Activated CD8-positive, alpha-beta memory T cell treated with anti-CD3 and anti-CD28 coated beads for 24 hours (primary cell): ENCODE measurements around the gene ITGB2.

Experiments
- DNase-seq: peaks from one replicate; pipeline ENCODE4 v3.0.0-alpha.2; 2020

Gene ITGB2

DNA sequence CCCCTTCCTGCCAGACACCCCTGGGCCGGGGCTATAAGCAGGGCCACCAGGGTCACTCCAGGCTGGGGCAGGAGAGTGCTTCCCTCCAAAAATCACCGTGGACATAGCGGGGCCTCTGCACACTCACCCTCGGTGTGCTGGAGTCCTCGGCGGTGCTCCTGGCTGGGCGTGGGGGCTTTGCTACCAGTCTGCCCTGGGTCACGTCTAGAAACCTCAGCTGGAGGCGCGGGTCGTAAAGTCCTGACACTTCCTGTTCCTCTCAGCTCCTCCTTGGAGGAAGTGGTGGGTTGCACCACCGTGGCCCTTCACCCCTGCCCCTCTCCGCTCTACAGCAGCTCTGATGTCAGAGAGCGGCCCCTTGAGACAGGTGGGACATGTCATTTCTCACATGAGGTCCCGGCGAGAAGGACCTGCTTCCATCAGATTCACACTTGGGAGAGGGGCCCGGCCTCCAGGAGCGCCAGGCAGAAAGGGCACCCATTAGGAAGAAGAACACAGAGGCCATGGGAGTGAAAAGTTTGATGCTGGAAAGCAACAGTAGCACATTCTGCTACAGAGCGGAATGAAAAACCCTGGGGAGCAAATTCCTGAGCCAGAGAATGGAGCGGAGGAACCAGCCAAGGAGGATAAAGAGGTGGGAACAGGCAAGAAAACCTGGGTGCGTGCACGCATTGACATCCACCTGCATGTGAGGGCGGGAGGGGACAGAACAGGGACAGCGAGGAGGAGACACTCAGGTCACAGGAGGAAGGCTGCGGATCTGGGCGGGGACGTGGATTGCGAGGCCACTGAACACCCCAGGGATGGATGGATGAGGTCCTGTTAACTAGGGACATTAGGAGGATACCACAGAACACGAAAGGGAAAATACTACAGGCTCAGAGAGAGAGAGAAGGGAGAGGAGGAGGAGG is at the start of gene ITGB2:
Gene ITGB2 (minus strand): TSS at position 206 of the 911 bp plus-strand sequence. CDS start 10,117 bp downstream, outside the sequence.
- DNase-seq: peak; percentile 86

DNA sequence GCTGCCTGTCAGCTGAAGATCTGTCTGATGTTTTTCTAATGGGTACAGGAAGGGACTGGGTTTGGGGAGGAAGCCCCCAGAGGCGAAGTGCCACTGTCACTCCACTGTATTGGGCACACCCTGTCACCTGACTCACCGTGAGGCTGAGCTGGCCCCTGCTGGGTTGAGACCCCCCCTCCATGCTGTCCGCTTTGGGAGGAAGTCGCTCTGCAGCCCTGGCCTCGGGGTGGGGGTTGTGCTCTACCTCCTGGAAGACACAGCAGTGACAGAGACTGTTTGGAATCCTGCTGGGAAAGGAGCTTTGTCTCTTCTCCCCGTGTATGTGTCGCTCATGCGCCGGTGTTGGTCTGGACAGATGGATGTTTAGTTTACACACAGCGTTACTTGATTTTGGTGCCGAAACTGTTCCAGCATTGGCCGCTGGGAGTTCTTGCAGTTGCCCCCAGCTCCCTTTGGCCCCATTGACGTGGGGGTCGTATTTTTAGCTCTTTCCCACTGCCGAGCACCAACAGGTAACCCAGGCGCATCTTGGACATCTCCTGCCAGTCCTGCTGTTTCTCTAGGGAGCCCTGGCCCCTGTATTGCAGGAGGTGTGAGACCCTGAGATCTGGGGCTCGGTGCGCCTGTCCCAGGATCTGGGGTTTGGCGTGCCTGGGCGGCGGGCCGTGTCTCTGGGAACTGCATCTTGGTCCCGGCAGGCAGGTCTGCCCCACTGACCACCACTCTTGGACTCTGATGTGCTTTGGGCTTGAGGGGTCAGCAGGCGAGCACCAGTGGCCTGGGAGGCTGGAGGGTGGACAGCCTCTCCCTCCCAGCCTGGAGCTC is 49.4 kb upstream of the ITGB2 start:
- DNase-seq: no peak

DNA sequence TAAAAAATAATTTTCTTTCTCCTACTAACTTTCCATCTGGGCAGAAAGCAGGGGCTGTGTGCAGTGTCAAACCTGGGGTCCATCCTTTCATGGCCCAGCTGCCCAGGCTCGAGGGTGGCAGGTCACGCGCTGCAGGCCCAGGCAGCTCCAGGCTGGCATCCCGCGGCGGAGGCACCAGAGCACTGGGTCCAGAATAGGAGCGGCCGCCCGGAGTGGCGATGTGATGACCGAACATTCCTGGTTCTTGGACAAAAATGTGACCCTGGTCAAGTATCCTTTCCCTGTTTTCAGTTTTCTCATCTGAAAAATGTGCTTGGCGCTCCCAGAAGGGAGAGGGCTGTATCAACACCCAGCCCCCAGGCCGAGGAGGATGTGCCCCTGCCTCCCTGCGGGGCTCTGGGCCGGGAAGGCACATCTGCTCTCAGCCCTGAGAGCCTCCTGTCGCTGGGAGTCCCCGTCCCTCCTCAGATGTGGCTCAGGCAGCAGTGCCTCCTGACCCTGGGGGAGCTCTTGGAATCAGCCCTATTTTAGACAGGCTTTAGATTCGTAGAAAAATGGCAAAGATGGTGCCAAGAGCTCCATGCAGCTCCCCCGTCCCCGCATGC is 48.5 kb upstream of the ITGB2 start:
- DNase-seq: no peak

DNA sequence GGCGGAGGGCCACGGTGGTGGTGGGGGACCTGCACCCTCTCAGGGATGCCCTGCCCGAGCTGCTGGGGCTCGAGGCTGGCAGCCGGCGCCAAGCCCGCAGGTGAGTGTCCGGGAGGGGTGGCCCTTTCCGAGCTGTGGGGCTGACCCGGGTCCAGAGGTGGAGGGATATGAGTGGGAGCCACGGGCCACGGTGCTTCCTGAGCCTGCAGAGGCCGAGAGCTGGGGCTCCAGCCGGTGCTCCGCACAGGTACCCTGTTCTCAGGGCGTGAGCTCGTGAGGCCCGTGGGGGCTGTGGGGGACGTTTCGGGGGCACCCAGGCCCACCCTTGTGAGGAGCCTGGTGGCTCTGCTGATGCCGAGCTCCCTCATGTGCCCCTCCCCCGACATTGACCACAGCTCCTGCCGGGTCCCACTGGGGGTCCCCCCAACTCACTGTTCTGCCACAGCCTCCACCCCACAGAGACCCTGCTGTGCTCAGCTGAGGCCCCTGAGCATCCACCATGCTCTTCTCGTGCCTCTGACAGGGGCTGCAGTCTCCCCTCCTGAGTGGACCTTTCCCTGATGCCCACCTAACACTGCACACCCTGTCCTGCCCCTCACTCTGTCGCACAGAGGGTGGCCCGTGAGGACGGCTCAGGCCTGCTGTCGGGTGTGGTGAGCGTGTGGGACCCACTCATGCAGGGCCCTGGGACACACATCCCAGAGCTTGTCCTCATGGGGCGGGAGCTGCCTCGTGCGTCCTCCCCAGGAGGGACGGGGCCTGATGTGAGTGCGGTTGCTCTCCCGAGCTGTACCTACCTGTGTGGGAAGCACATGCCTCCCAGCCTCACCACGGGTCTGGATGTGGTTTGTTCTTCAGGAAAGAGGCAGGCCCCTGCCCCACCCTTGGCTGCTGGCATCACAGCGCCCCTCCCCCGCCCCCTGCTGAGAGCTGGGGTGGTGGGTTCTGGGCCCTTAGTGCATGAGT is 46.7 kb upstream of the ITGB2 start:
- DNase-seq: no peak

DNA sequence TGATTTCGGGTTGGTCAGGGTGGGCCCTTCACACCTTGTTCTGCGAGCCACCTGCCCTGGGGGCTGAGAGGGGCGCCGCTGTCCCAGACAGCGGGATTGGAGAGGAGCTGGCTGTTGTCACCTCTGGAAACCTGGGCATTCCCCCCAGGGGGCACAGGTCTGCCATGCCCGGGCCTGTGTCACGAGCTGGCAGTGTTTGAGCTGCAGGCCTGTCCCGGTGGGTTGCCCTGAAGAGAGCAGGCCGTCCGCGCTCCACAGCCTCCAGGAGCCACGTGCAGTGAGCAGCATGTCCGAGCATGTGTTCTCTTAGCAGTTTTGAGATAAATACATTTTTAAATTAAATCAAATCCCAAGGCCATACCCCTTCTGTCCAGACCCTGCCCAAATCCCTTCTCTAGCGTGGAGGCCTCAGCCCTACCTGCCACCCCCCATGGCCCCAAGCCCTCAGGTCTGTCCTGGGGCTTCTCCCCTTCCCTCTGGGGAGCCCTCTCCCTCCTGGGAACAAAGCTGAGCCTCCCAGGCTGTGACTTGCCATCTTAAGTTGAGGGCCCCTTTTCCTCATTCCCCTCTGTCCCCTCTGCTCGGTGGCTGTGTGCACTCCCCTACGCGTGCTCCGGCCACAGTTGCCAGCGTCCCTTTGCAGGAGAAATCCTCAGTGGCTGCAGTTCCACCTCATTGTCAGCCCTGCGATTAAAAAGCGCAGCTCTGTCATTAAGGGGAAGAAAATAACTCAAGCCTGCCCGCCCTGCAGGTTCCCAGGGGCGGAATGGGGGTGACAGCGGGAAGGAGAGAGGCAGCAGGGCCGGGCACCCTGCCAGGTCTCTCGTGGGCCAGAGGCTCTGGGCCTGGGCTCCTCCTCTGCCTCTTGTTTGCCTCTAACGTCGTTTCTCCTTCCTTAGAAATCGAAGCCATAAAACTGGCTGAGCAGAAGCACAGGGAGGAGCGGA is 45.7 kb upstream of the ITGB2 start:
- no peak for DNase-seq

DNA sequence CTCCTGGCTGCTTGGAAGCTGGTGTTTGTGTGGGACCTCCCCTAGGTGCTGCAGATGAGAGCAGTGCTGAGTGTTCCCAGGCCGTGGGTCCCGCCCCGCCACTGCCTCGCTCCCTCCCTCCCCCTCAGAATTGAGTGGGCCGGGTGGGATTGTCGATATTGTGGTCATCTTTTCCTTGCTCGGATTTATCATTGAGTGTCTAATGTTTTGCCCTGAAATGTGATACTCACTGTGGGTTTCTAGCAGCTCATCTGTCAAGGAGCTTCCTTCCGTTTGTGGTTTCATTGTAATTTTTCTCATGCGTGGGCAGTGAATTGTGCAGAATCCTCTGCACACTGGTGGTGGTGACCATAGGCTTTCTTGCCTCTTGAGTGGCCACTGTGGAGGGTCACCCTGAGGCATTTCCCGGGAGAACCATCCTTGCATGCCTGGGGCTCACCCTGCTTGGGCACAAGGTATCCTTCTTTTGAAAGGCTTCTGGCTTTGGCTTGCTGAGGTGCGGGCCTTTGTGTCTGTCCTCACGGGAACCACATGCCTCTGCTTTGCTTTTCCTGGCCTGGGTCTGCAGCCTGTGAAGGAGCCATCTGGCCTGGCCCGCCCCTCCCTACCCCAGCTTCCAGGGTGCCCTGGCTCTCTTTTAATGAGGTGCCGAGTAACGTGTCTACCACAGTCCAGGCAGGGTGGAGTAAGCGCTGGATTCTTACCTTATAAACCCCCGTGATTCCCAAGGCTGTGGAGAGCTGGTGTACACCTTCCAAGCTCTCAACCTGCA is 44.7 kb upstream of the ITGB2 start:
- DNase-seq: no peak

DNA sequence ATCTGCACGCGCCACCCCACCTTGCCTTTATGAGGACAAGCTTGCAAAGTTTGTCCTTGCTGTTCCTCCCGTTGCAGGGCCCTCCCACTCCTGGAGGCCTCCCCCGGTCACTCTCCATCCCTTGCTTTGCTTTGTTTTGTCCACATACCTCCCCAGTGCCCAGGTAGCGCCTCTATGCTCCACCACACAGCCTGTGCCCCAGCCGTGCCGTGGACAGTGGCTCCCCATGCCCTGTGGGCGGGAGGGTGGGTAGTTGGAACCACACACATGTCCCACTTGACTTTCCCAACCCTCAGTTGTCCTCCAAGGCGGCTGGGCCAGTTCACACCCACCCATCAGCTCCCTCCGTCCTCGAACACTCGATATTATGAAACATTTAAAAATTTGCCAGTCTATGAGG is 43.7 kb upstream of the ITGB2 start:
- DNase-seq: no peak

DNA sequence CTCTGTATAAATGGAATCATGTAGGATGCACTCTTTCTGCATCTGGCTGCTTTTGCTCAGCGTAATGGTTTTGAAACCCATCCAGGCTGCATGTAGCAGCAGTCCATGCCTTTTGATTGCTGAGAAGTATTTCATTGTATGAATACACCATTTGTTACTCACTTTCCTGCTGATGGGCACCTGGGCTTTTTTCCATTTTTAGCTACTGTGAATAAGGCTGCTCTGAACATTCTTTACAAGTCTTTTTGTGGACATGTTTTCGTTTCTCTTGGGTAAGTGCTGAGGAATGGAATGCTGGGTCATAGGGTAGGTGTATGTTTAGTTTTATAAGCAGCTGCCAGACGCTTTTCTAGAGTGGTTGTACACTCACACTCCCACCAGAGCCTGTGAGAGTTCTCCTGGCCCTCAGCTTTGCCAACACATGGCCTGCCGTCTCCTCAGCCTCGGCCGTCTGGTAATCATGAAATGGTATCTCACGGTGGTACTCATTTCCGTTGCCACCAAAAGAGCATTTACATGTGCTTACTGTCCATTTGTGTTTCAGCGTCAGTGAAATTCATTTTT is 41.8 kb upstream of the ITGB2 start:
- DNase-seq: no peak

DNA sequence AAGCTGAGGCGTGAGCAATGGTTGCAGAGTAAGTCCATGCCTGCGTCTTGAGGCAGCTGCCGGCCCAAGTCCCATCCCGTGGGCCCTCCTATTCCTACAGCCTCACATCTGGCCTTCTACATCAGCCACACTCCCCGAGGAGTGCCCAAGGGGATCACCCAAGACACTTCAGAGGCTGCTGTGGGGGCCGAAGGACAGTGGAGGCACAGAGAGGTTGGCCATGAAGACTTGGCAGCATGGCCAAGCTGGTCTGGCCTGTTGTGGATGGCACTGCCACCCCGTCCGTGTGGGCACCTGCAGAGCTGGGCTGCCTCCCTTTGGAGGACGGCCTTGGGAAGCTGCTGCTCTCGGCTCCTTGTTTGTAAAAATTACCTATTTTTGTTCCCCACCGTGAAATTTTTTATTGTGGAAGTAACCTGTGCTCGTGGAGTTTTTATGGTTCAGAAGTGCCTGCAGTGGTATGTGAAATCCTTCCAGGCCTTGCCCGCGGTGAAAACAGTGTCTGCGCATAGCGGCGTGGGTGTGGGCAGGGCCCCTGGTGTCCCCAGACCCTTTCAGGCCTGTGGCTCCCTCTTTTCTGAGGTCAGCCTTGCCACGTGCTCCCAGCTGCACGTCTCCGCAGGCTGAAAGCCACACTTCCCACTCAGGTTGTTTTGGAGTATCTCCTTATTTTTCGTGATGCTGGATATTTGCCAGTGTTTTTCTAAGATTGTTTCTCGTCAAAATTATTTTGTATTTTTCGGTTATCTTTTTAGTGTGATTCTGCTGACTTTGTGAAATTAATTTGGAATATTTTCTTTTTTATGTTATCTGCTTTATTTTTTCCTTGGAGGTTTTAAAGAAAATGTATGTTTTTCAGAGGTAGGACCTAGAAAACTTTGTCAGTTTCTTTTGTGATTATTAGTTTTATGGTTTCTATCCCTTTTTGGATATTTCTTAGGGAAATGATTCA is 39.7 kb upstream of the ITGB2 start:
- DNase-seq: no peak

DNA sequence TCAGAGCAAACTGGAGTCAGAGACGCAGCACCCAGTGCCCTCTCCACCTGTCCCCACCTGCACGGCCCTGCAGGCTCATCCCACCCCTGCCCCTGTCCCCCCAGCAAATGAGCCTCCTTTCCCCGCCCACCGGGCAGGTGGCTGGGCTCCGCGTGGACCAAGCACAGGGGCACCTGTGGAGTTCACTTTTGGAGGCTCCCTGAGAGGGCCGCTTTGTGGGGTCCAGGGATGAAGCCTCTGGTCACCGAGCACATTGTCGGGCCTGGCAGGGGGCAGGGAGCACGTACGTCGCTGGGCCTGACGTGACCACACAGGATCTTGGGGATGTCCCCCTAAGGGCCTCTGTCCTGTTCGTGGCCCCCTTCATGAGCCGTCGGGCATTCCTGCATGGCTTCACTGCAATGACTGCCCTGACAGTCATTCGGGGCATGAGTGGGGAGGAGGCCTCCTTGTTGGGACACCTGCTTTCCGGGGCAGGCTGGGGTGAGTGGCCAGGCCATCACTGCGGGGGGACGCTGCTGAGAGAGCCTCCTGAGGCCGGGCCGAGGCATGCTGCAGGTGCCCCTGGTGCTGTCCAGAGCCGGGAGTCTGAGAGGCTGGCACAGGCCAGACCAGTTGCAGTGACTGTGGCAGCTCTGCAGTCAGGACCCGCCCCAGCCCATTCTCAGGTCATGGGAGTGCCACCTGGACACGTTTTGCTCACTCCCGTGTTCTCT is 38.8 kb upstream of the ITGB2 start:
- DNase-seq: no peak

DNA sequence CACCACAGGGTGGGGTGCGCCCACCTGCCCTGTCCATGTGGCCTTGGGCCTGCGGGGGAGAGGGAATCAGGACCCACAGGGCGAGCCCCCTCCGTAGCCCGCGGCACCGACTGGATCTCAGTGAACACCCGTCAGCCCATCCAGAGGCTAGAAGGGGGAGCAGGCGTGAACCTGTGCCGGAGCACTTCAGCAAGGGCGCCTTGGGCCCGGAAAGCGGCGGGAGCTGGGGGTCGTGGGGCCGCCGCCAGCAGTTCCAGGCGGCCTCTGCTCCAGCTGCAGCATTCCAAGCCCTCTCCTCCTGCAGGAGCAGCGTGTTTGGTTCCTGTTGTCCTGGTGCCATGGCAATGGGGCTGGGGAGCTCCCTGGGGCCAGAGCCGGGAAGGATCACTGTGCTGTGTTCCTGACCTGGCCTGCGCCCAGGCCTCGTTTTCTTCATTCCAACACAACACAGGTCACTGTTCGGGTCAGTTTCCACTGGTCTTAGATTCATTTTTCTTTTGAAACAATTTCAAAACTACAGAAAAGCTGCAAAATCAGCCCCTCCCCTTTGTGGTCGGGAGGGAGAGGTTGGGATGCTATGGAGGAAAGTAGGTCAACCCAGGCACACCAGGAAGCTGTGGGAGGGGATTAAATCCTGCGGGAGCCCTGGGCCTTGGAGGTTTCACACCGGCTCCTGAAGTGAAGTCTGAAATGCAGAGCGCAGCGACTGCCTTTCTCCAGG is 37.9 kb upstream of the ITGB2 start:
- no peak for DNase-seq

DNA sequence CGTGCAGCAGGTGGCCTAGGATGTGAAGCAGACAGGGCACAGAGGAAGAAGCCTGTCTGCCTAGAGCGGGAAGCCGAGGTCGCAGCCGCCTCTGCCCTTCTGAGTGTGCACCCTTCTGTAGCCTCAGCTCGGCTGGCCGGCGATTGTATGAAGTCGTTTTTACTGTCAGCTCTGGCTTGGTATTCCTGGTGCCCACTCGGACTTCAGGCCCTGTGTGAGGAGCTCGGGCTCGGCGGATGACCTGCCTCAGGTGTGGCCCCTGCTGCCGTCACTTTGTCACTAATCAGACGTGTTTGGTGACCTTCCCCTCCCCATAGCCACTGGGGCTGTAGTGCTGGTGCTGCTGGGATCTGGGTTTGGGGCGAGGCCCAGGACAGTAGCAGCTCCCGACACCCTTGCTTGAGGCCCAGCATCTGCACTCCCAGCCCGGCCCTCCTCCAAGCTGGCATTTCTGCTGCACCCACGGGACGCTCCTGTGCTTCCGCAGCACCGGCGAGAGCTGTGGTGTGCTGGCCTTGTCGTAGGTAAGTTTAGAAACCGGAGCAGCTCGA is 37.3 kb upstream of the ITGB2 start:
- DNase-seq: no peak

DNA sequence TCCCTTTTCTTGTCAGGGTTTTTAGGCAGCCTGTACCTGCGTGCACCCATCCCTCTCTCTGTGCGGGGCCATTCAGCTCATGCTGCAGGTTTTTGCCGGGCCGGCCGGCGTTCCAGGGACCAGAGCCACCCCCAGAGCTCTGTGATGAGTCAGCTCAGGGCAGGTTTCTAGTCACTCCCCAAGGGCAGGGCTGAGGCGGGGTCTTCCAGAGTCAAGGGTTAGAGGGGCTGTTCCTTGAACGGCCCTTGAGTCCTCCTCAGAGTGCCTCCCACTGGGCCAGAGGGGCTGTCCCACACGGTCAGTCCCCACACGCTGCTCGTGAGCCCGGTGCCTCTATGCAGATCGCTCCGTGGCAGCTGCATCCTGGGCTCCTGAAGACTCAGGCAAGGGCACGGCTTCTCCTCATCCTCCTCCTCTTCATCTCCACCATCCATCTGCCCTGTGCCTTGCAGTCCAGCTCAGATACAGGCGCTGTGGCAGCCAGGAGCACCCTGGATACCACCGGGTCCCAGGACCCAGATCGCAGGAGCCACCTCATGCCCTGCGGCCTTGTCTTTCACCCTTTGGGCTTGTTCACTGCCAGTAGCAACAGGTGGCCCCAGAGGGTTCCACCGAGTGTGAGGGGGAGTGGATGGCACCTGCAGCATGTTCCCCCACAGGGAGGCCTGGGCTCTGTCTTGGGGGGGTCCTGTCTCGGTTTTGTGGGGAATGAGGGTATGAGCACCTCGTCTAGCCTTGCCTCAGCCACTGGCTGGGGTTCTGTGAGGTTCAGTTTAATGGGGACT is 36.5 kb upstream of the ITGB2 start:
- no peak for DNase-seq

DNA sequence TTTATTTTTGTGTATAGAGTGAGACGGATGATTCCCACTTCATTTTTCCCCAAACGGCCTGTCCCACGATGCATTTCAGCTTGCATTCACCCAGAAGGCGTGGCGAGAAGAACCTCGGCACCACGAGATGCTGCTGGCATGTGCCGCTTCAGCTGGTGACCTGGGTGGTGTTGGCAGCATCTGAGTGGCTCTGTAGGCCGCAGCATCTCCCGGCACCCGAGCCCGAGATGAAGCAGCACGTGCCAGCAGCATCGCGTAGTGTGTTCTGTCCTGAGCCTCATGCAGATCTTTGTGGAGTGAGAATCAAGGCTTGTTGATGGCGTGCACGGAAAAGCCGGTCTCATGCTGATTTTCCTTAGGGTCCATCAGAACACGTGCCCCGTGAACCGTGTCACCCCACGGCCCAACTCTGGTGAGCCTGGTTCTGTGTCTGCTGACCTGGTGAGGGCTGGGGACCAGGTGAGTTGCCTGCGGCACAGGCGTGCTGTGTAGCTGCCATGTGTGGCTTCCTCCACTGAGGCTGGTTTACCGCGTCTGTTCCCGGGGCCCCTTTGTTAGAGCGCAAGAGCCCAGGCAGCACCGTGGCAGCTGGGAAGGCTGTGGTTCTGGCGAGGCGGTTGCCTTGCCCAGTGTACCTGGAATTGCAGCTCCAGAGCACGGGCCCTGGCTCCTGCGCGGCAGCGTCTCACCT is 35.8 kb upstream of the ITGB2 start:
- no peak for DNase-seq

DNA sequence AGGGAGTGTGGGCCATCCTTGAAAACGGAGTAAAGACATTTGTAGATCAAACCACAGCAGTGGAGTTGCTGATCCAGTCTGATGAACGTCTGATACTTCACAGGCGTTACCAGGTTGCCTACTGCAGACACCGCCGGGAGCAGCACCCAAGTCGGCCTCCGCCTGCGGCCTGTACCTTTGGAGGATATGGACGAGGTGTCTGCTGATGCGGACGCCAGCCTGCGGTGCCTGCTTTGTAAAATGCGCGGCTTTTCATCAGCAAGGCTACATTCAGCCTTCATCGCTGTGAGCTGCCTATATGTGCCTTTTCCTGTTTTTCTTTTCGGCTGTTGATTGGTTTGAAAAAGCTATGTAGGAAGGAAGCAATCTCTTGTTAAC is 35.1 kb upstream of the ITGB2 start:
- no peak for DNase-seq
